DMS 273 treated with DMSO at 0.1 percent for 48 hours (cell line): Measurements from ENCODE around the gene TTLL7.

Source experiments
- DNase-seq: peaks from one replicate; lab custom pipeline; 2025; lab: John Stamatoyannopoulos, UW

TTLL7 gene

DNA sequence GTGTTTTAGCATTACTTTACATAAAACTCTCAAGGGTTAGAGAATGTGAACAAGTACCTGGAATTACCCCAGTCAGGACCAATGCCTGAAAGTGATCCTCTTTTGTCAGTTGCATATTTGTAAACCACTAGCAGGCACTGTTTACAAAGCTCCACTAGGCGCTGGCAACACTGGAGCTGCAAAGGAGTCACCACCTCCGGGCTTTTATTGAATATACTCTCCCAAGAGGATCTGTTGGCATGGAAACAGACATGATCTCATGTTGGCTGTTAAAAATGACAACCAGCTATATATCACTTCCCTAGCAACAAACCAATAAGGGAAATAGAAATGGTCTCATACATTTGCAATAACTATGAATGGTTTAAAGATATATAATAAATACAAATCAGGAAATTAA, 116.0 kb downstream of the TTLL7 start:
- DNase-seq, result no peak

GRCh38 chr1:83872515-83872914, 126.4 kb downstream of the TTLL7 start:
- DNase-seq, result no peak

DNA sequence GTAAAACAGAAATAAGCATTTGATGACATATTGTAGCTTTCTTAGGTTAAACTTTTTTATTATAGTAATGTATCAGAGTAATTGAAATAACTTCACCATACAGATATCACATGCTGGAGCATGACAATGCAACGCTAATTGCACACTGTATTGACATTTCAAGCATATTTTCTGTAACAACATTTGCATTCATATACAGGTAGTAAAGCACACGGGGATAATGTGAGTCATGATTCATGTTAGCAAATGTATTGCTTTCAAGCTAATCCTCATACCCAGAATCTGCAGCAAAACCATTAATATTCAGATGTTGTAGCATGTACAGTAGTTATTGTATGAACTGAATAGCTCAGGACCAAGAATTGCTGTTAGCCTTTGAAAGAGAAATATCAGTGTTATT, 133.9 kb downstream of the TTLL7 start:
- DNase-seq, result no peak

- DNase-seq, result no peak
Observed at GRCh38 chr1:83860490-83861221, 138.3 kb downstream of the TTLL7 start.

DNA sequence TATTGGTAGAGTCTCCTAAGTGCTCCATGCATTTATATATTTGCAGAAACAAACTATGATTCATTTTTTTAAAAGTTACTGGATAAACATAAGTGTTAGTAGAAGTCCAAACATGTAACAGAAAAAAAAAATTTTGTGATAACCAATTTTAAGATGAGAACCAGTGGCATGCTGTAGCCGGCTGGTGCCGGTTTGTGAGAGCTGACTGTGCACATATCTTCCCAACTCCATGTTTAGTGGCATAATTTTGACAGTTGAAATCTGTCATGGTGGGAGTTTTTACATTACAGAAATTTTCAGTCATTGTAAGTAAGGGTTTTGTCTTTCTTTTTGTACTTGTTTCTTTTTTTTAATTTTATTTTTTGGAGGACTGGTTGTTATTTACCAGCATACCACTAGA, 141.2 kb downstream of the TTLL7 start:
- no peak for DNase-seq

- peak; percentile 31 for DNase-seq
Observed at GRCh38 chr1:83857103-83857502, 141.8 kb downstream of the TTLL7 start.

- no peak for DNase-seq
Observed at GRCh38 chr1:83856381-83856780, 142.6 kb downstream of the TTLL7 start.

GRCh38 chr1:83854456-83854855, 144.5 kb downstream of the TTLL7 start:
- DNase-seq, result no peak

GRCh38 chr1:83850834-83851233, 148.1 kb downstream of the TTLL7 start:
- DNase-seq, result no peak

- no peak for DNase-seq
Observed at GRCh38 chr1:83849191-83850061, 149.5 kb downstream of the TTLL7 start.

GRCh38 chr1:83846138-83846537, 152.8 kb downstream of the TTLL7 start:
- peak; percentile 85 for DNase-seq

GRCh38 chr1:83845437-83846071, 153.4 kb downstream of the TTLL7 start:
- DNase-seq, result no peak

DNA sequence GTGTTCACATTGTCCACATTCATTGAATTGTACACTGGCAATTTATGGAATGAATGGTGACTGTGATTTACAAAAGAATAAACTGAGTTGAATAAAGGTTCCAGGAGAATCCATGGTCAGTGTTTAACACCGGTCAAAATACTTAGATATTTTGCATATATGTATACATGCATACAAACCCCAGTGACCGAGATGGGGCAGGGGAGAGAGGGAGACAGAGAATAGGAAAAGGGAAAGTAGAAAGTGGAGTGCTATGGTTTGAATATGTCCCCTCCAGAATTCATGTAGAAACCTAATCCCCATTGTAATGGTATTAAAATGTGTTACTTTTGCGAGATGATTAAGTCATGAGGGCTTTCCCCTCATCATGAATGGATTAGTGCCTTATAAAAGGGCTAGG, 154.4 kb downstream of the TTLL7 start:
- DNase-seq, result no peak

DNA sequence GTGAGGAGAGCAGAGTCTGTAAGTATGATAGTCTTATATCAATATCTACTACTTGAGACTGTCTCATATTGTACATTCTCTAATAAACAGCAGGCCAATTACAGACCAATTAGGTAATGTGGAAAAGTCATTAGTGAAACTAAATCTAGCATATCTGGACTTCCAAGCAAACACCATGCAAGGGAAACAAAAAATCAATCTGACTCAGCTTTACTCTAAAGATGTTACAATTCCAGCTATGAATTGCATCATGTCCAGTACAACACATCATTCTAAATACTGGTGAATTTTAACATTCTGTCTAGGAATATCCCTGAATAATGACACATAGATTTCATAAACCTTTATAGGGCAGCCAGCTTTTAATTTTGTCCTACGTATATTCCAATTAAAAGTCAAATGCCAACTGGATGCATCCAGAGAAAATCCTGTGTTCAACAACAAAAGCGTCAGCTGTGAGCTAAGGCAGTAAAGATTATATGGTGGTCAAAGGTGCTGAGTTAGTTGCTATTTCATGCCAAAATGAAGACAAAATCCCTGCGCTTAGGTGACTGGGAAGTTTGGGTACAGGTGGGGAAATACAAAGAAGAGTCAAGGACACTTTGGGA, 159.3 kb downstream of the TTLL7 start:
- DNase-seq, result no peak

GRCh38 chr1:83838573-83838972, 160.4 kb downstream of the TTLL7 start:
- DNase-seq, result no peak

GRCh38 chr1:83836543-83836942, 162.4 kb downstream of the TTLL7 start:
- no peak for DNase-seq

GRCh38 chr1:83834621-83835264, 164.2 kb downstream of the TTLL7 start:
- no peak for DNase-seq

DNA sequence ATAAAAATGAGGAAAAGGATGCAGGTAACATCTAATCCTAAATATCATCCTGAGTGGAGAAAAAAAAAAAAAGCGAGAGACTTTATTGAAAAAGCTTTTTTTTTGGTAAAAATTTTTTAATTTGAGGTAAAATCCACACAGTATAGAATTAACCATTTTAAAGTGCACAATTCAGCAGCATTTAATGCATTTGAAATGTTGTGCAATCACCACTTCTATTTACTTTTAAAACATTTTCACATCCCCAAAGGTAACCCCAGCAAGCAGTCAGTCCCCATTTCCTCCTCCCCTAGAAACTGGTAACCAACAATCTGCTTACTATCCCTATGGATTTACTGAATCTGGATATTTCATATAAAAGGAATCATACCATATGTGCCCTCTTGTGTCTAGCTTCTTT, 166.7 kb downstream of the TTLL7 start:
- no peak for DNase-seq

- no peak for DNase-seq
Observed at GRCh38 chr1:83829106-83829505, 169.8 kb downstream of the TTLL7 start.

- no peak for DNase-seq
Observed at GRCh38 chr1:83828456-83828855, 170.5 kb downstream of the TTLL7 start.

DNA sequence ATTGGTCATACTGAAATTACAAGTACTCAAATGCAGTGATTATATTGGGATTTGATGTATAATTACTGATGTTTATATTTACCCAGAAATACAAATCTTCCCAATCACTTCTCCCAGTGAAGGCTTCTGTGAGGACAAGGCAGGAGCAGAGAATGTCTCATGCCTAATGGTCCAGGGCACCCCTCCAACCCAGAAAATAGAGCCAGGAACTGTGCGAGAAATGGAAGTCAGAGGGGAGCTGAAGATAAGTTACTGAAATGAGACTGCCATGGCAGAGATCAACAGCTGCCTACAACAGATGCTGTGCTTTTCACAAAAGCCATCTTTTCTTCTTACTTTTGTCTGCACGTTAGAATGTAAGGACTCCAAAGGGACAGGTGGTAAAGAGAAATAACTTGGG, 171.2 kb downstream of the TTLL7 start:
- peak; percentile 67 for DNase-seq

- DNase-seq, result no peak
Observed at GRCh38 chr1:83822208-83822607, 176.7 kb downstream of the TTLL7 start.
